K562 (cell line): ENCODE measurements around the gene CASP2. TPM values are rescaled to one million over a fixed set of nuclear protein-coding genes. Genes with fewer than 3 reads are reported as not detected.
A peak's percentile ranks its signal among the peaks of the same experiment; 100 is the strongest.

ENCODE experiments used
- ATAC-seq: fragments of 200-7000 bp; cut with Tn5 transposase; 3 replicates; pipeline ENCODE4 v1.9.1; 2020; ENCODE audit warnings: moderate library complexity
- BruUV-seq: library from RNA; stranded (reverse); fragments of 400-500 nt; replicated peaks from 2 replicates; lab custom pipeline; 2021; lab: Mats Ljungman, UMichigan
- CTCF ChIA-PET: fragments of 300-600 bp; formaldehyde crosslinking; extraction: SDS; loops from one replicate; lab custom pipeline; 2021; ENCODE audit warnings: low intra/inter-chr PET ratio; lab: Yijun Ruan, JAX
- POLR2A ChIA-PET: fragments of 300-600, 350-650 bp; sonication (Branson Sonifier 250); formaldehyde crosslinking; extraction: SDS; loops from one replicate; lab custom pipeline; 2021; ENCODE audit warnings: antibody characterized with exemption, inconsistent platforms; lab: Yijun Ruan, JAX
- DNase-seq, 4 experiments: peaks; one replicate each; pipeline versions ENCODE4 v3.0.0 to v3.0.0-alpha.2; 2011 to 2018; ENCODE audit warnings: low spot score in 3 of 4, mixed read lengths in 3 of 4; ENCODE audit errors: extremely low read depth in 1 of 4
- FAIRE-seq: peaks from 2 replicates; lab custom pipeline; 2011; peaks lifted over from hg19 to GRCh38; lab: Jason Lieb, UNC
- H2AFZ ChIP-seq: 2 replicates; pipeline ENCODE4 v1.6.0; 2011; ENCODE audit warnings: low read depth, low read length, control low read depth, inconsistent platforms
- H3K27ac ChIP-seq: fragments of 200-600 bp; 3 replicates; pipeline ENCODE4 v1.8.0; 2011; ENCODE audit warnings: low read depth, mild to moderate bottlenecking, control low read depth, inconsistent platforms, low read length, moderate library complexity, mixed read lengths; ENCODE audit errors: extremely low read depth
- H3K27me3 ChIP-seq, 2 experiments: fragments of 300-600 bp in 1 of 2; 2 replicates in 1 of 2; 3 replicates in 1 of 2; pipeline versions ENCODE4 v1.6.0 to v1.8.0; 2011; ENCODE audit warnings: inconsistent platforms in 2 of 2, low read length in 2 of 2, mild to moderate bottlenecking in 1 of 2, mixed read lengths in 1 of 2, moderate library complexity in 1 of 2; ENCODE audit not compliant: control insufficient read depth in 2 of 2, insufficient read depth in 2 of 2
- H3K36me3 ChIP-seq: fragments of 300-600 bp; 3 replicates; pipeline ENCODE4 v1.8.0; 2011; ENCODE audit warnings: mild to moderate bottlenecking, low read length, inconsistent platforms; ENCODE audit not compliant: control insufficient read depth, insufficient read depth
- H3K4me1 ChIP-seq, 2 experiments: fragments of 200-600 bp in 1 of 2; replicated peaks in 1 of 2; 2 replicates in 1 of 2; 3 replicates in 1 of 2; pipeline versions ENCODE4 v1.5.1 to v1.8.0; 2011; ENCODE audit warnings: inconsistent platforms in 2 of 2, low read length in 2 of 2, mild to moderate bottlenecking in 1 of 2, mixed read lengths in 1 of 2, moderate library complexity in 1 of 2; ENCODE audit not compliant: control insufficient read depth in 2 of 2, insufficient read depth in 2 of 2
- H3K4me2 ChIP-seq: 2 replicates; pipeline ENCODE4 v1.6.1; 2011; ENCODE audit warnings: low read length, control low read depth, inconsistent platforms, mixed read lengths; ENCODE audit not compliant: insufficient read depth
- H3K4me3 ChIP-seq: fragments of 200-600 bp; sonication (generic), shearing (Covaris generic); 2 replicates; pipeline ENCODE4 v1.5.1; 2016; ENCODE audit warnings: control low read depth, inconsistent platforms
- H3K79me2 ChIP-seq: fragments of 200-600 bp; 3 replicates; pipeline ENCODE4 v1.8.0; 2011; ENCODE audit warnings: low read length, inconsistent platforms; ENCODE audit not compliant: control insufficient read depth, insufficient read depth
- H3K9ac ChIP-seq, 2 experiments: 2 replicates each; pipeline versions ENCODE4 v1.6.0 to v1.6.1; 2011; ENCODE audit warnings: low read depth in 2 of 2, low read length in 2 of 2, control low read depth in 1 of 2, inconsistent platforms in 1 of 2, mild to moderate bottlenecking in 1 of 2, mixed read lengths in 1 of 2; ENCODE audit not compliant: insufficient read depth in 1 of 2
- H3K9me1 ChIP-seq: one replicate; pipeline ENCODE4 v1.6.0; 2011; ENCODE audit warnings: inconsistent platforms, mild to moderate bottlenecking, low read length, moderate library complexity; ENCODE audit not compliant: control insufficient read depth, insufficient read depth
- H3K9me3 ChIP-seq: replicated peaks from 2 replicates; pipeline ENCODE4 v1.5.1; 2011; ENCODE audit warnings: low read depth, low read length, inconsistent platforms; ENCODE audit not compliant: control insufficient read depth, insufficient read depth
- H4K20me1 ChIP-seq: replicated peaks from 2 replicates; pipeline ENCODE4 v1.6.1; 2011; ENCODE audit warnings: low read length, inconsistent platforms, mixed read lengths; ENCODE audit not compliant: control insufficient read depth, insufficient read depth
- CBFA2T2 ChIP-seq: fragments of 450-650 bp; conservative IDR thresholded peaks from 2 replicates; pipeline ENCODE4 v1.6.1; 2017; ENCODE audit warnings: mild to moderate bottlenecking
- CBFA2T3 ChIP-seq: fragments of 450-650 bp; IDR thresholded peaks from 2 replicates; pipeline ENCODE4 v1.6.1; 2017
- DACH1 ChIP-seq: fragments of 450-650 bp; IDR thresholded peaks from 2 replicates; pipeline ENCODE4 v1.6.1; 2018; ENCODE audit not compliant: partially characterized antibody
- DDX20 ChIP-seq: fragments of 450-650 bp; IDR thresholded peaks from 2 replicates; pipeline ENCODE4 v1.6.1; 2016; ENCODE audit warnings: missing genetic modification characterization, low read depth, mild to moderate bottlenecking, missing compliant biosample characterization, moderate library complexity
- IRF9 ChIP-seq: fragments of 450-650 bp; IDR thresholded peaks from 2 replicates; pipeline ENCODE4 v1.6.1; 2016; ENCODE audit warnings: missing biosample characterization, missing genetic modification characterization
- MAFG ChIP-seq: fragments of 450-650 bp; conservative IDR thresholded peaks from 2 replicates; pipeline ENCODE4 v1.6.1; 2016; ENCODE audit warnings: missing genetic modification characterization, missing compliant biosample characterization
- MAX ChIP-seq: sonication (generic); formaldehyde crosslinking; IDR thresholded peaks from 2 replicates; pipeline ENCODE4 v1.9.0; 2022; ENCODE audit warnings: mild to moderate bottlenecking, missing genetic modification reagents
- MCM3 ChIP-seq: fragments of 450-650 bp; IDR thresholded peaks from 2 replicates; pipeline ENCODE4 v1.6.1; 2016
- NFE2 ChIP-seq: IDR thresholded peaks from 2 replicates; pipeline ENCODE4 v1.6.1; 2014; ENCODE audit warnings: antibody characterized with exemption, low read depth
- SOX6 ChIP-seq: fragments of 450-650 bp; IDR thresholded peaks from 2 replicates; pipeline ENCODE4 v1.6.1; 2014; ENCODE audit warnings: mild to moderate bottlenecking
- SPI1 ChIP-seq: IDR thresholded peaks from 2 replicates; pipeline ENCODE4 v1.6.1; 2011; ENCODE audit warnings: low read depth, low read length, control low read depth, borderline replicate concordance
- TFAM ChIP-seq: fragments of 250-450 bp; sonication (Bioruptor Pico); conservative IDR thresholded peaks from 2 replicates; pipeline ENCODE4 v1.5.0; 2021; ENCODE audit warnings: mild to moderate bottlenecking, moderate library complexity
- THRA ChIP-seq: fragments of 450-650 bp; IDR thresholded peaks from 2 replicates; pipeline ENCODE4 v1.6.1; 2017; ENCODE audit warnings: mild to moderate bottlenecking, moderate library complexity
- ZNF24 ChIP-seq: fragments of 450-650 bp; IDR thresholded peaks from 2 replicates; pipeline ENCODE4 v1.6.1; 2016
- WGBS: fragments of 100-300 bp; shearing (Covaris generic); methylation state at CpG from one replicate; pipeline ENCODE4 v1.1.6; 2016; ENCODE audit warnings: low coverage, mixed read lengths; ENCODE audit not compliant: insufficient coverage; ENCODE audit errors: missing lambda C conversion rate; 5-methylcytosine and 5-hydroxymethylcytosine counted together
- in situ Hi-C: fragments of 300-500 bp; cut with MboI; formaldehyde crosslinking; loops from 4 replicates; pipeline ENCODE4 v1.15.0; 2018; ENCODE audit warnings: inconsistent platforms, mixed read lengths
- intact Hi-C: fragments of 100-400 bp; cut with micrococcal nuclease; formaldehyde crosslinking; loops from 2 replicates; pipeline ENCODE4 v1.14.2; 2022
- polyA plus RNA-seq, 8 experiments: library from polyadenylated mRNA; depleted of rRNA in 4 of 8; stranded (reverse) in 5 of 8; unstranded in 3 of 8; fragments of >200 nt; fragmentation: Nextera tagmentation in 2 of 8; fragmentation: Illumina TruSeq in 1 of 8; extraction: Ambion mirVana in 2 of 8; extraction: Trizol in 1 of 8; gene quantifications; 2 replicates each; pipeline versions ENCODE4 v1.2.1 to v1.2.3, GENCODE V29; 2011 to 2014; ENCODE audit warnings: inconsistent platforms in 1 of 8, missing spikeins in 1 of 8
- total RNA-seq, 7 experiments: library from RNA; depleted of rRNA in 6 of 7; stranded (reverse); fragments of >200 nt in 6 of 7; fragmentation: Illumina TruSeq in 2 of 7; extraction: Trizol in 2 of 7; gene quantifications; 2 replicates each; pipeline versions ENCODE4 v1.2.1 to v1.2.3, GENCODE V29; 2011 to 2021; ENCODE audit warnings: low replicate concordance in 1 of 7

Gene CASP2
- total and polyA plus RNA-seq, 9 of the 15 experiments (the other 6 are each of a cell fraction or from before 2014, with no cell fraction given) = 18.8 to 64.9 (median 24.1) TPM

- ATAC-seq = no peak
Measured at GRCh38 chr7:143280566-143280965, 7.6 kb upstream of the CASP2 start.

GRCh38 chr7:143281529-143281928 is 6.6 kb upstream of the CASP2 start:
- intact Hi-C loops = no loop called here
- TF ChIP-seq DDX20 (tag) (no peak), TFAM (CRISPR knock-in tag) (no peak), CBFA2T2 (0 out of 2 replicates have a peak, but pooled peaks have one; percentile 9), SOX6 (peak; percentile 70), NFE2 (peak; percentile 72), CBFA2T3 (peak; percentile 33), DACH1 (no peak), MAX (CRISPR knock-in tag) (no peak), MAFG (peak; percentile 54), ZNF24 (no peak), THRA (no peak)

More at GRCh38 chr7:143280566-143280965, 7.6 kb upstream of the CASP2 start:
- DNase-seq (no peak), FAIRE-seq (no peak)
- Histone ChIP-seq H3K27me3 (no peaks in the 10 kb centered on the region), H3K9me1 (no peaks in the 10 kb centered on the region), H2AFZ (no peak overlapping the region; the same call in 1 of the 2 replicates), H3K36me3 (no peaks in the 10 kb centered on the region), H3K27ac (no peak overlapping the region), H3K9ac (no peak overlapping the region), H3K4me3 (no peak overlapping the region), H3K4me2 (no peak overlapping the region), H4K20me1 (no peaks in the 10 kb centered on the region), H3K79me2 (no peaks in the 10 kb centered on the region), H3K9me3 (no peaks in the 10 kb centered on the region), H3K4me1 (peaks cover 5 to 14% of the 10 kb centered on the region in 2 experiments; a peak in 3 of 5 replicates)
- intact Hi-C loops = no loop called here
- no TSS peak for BruUV-seq
- POLR2A ChIA-PET = interaction anchor here (1.4 to 1.8 kb wide), 5 partner anchors 7 to 18 kb away, joined by 3 to 11 read pairs (median 5); partner anchors contain the start of genes CASP2 and GSTK1
- TF ChIP-seq IRF9 (tag) = no peak
- peak; percentile 23; the same call in 1 of the 2 replicates for TF ChIP-seq SPI1
- peak; percentile 58; the same call in 1 of the 2 replicates for TF ChIP-seq MCM3
- WGBS = 58% methylated on average over 2 of the region's 2 CpGs
- CTCF ChIA-PET = no interaction called here
- in situ Hi-C loops = no loop called here

More at GRCh38 chr7:143281529-143281928, 6.6 kb upstream of the CASP2 start:
- ChIA-PET CTCF (no interaction called here), POLR2A (interaction anchor here (1.2 to 1.8 kb wide), 3 partner anchors 9 to 17 kb away, joined by 3 to 4 read pairs (median 3); no protein-coding TSS in a partner anchor)
- FAIRE-seq = no peak
- Histone ChIP-seq H3K79me2 (no peaks in the 10 kb centered on the region), H2AFZ (peak overlapping the region; percentile 25; the same call in 1 of the 2 replicates), H3K4me1 (peaks cover 5 to 14% of the 10 kb centered on the region in 2 experiments; a peak in 3 of 5 replicates), H3K4me3 (no peak overlapping the region), H4K20me1 (no peaks in the 10 kb centered on the region), H3K9me1 (no peaks in the 10 kb centered on the region), H3K27me3 (no peaks in the 10 kb centered on the region), H3K9me3 (no peaks in the 10 kb centered on the region), H3K36me3 (no peaks in the 10 kb centered on the region), H3K27ac (no peak overlapping the region), H3K9ac (no peak overlapping the region), H3K4me2 (0 out of 2 replicates have a peak overlapping the region, but pooled peaks have one; percentile 21)
- in situ Hi-C loops = no loop called here
- ATAC-seq = no peak
- WGBS = 35% methylated on average over 2 of the region's 2 CpGs
- no TSS peak for BruUV-seq
- no peak for DNase-seq
